Measurements from ENCODE around the gene NR1D2. TPM values are rescaled to one million over a fixed set of nuclear protein-coding genes. Genes with fewer than 3 reads are reported as not detected.

The NR1D2 gene
- total RNA-seq, 1 donor = 138 TPM

DNA sequence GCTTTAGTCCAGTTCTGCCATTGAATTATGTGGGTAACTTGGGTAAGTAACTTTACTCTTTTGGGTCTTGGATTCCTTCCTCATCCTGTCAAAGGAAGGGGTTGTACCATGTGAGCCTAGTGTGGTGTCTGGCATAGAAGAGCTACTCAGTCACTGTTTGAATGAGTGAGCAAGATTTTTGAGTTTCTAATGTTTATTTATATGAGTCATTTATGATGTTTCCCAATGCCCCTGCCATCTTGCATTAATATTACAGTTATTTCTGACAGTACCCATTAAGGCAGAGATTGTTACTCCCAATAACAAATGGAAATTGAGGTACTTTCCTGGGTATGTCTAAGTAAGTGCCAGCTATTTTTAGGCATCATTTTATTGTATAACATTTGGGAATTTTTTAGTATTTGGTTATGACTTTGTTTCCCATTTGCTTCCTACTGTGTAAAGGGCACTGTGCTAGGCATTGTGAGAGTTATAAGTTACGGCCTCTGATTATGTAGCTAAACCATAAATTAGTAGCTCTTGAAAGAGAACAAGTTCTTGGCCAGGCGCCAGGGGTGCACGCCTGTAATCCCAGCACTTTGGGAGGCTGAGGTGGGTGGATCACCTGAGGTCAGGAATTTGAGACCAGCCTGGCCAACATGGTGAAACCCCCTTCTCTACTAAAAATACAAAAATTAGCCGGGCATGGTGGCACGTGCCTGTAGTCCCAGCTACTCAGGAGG lies 23.5 kb downstream of the NR1D2 start:
- no peaks in the 10 kb centered on the region for H3K9me3 ChIP-seq (ENCODE audit: low read depth, low read length)
- H3K27me3 ChIP-seq (ENCODE audit: insufficient read depth, low read length) = no peaks in the 10 kb centered on the region
- no peak overlapping the region for H3K4me3 ChIP-seq (ENCODE audit: low read length)
- no peaks in the 10 kb centered on the region for H3K4me1 ChIP-seq (ENCODE audit: insufficient read depth, low read length)

DNA sequence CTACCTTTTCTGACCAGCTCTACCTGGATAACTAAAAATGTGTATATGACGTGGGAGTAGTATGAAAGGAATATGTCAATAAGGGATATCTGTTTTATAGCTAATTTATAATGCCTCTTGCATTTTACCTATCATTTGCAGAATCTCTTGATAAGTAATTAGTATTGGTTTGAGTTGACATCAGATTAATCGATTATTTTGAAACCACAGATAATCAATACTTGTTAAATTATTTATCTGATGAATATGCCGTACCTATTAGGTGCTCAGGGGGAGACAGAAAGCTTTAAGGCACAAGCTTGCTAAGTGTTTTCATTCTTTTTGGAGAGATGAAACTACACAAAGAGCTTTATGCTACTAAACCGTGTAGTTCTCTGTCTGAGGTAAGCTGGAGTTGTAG lies 24.3 kb downstream of the NR1D2 start:
- Histone ChIP-seq H3K9me3 (ENCODE audit: low read depth, low read length) (no peaks in the 10 kb centered on the region), H3K27me3 (ENCODE audit: insufficient read depth, low read length) (no peaks in the 10 kb centered on the region), H3K4me1 (ENCODE audit: insufficient read depth, low read length) (no peaks in the 10 kb centered on the region), H3K4me3 (ENCODE audit: low read length) (no peak overlapping the region)

- no peak overlapping the region for H3K4me3 ChIP-seq (ENCODE audit: low read length)
- H3K4me1 ChIP-seq (ENCODE audit: insufficient read depth, low read length) = no peaks in the 10 kb centered on the region
- no peaks in the 10 kb centered on the region for H3K27me3 ChIP-seq (ENCODE audit: insufficient read depth, low read length)
- H3K9me3 ChIP-seq (ENCODE audit: low read depth, low read length) = no peaks in the 10 kb centered on the region
These were observed 26.6 kb downstream of the NR1D2 start for GRCh38 chr3:23971684-23972083.

DNA sequence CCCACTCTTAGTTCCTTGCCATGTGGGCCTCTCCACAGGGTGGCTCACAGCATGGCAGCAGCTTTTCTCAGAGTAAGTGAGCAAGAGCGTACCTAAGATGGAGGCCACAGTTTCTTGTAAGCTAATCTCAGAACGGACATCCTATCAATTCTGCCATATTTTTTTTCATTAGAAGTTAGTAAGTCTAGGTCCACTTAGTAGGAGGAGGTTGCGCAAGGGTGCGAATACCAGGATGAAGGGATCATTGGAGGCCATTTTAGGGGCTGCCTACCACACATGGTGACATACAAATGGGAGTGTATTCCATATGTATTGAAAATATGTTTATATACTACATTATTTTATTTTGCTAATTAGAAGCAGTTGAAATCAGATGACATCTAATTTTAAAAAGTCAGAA lies 31.5 kb downstream of the NR1D2 start:
- Histone ChIP-seq H3K4me3 (ENCODE audit: low read length) (no peak overlapping the region), H3K4me1 (ENCODE audit: insufficient read depth, low read length) (no peaks in the 10 kb centered on the region), H3K27me3 (ENCODE audit: insufficient read depth, low read length) (no peaks in the 10 kb centered on the region), H3K9me3 (ENCODE audit: low read depth, low read length) (no peaks in the 10 kb centered on the region)

GRCh38 chr3:23979569-23979968 lies 34.5 kb downstream of the NR1D2 start:
- no peaks in the 10 kb centered on the region for H3K9me3 ChIP-seq (ENCODE audit: low read depth, low read length)
- H3K4me1 ChIP-seq (ENCODE audit: insufficient read depth, low read length) = no peaks in the 10 kb centered on the region
- no peaks in the 10 kb centered on the region for H3K27me3 ChIP-seq (ENCODE audit: insufficient read depth, low read length)
- no peak overlapping the region for H3K4me3 ChIP-seq (ENCODE audit: low read length)

DNA sequence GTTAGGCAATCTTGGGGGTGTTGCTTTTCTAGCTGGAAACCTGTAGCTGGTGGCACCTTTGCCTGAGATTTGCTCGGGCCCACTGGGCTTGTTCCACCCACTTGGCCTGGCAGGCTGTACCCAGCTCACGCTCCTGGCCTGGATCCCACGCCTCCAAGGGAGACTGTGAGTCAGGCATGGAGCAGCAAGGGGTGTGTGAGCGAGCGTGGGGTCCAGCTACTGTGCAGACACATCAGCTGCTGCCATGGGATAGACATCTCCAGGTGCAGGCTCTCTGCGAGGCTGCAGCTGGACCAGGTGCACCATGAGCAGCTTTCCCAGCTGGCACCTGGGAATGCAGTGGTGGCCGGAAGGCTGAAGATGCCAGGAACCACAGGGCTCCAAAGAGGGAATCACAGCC lies 36.0 kb downstream of the NR1D2 start:
- Histone ChIP-seq H3K9me3 (ENCODE audit: low read depth, low read length) (no peaks in the 10 kb centered on the region), H3K27me3 (ENCODE audit: insufficient read depth, low read length) (no peaks in the 10 kb centered on the region), H3K4me1 (ENCODE audit: insufficient read depth, low read length) (no peaks in the 10 kb centered on the region), H3K4me3 (ENCODE audit: low read length) (no peak overlapping the region)

- no peak overlapping the region for H3K4me3 ChIP-seq (ENCODE audit: low read length)
- no peaks in the 10 kb centered on the region for H3K9me3 ChIP-seq (ENCODE audit: low read depth, low read length)
- H3K27me3 ChIP-seq (ENCODE audit: insufficient read depth, low read length) = no peaks in the 10 kb centered on the region
- H3K4me1 ChIP-seq (ENCODE audit: insufficient read depth, low read length) = no peaks in the 10 kb centered on the region
These were observed 36.9 kb downstream of the NR1D2 start for GRCh38 chr3:23981955-23982354.

DNA sequence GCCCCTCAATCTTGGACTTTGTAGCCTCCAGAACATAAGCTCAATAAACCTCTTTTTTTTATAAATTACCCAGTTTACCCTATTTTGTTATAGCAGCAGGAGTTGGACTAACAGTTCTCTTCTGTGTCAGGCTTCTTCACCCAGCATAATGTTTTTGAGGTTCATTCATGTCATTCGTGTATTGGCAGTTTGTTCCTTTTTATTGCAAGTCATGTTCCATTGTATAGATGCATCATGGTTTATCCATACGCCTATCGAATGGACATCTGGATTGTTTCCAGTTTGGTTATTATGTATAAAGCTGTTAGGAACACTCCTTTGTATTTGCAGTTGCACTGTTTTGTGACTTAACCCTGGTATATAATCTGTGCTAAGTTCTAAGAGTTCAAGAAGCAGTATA lies 39.8 kb downstream of the NR1D2 start:
- Histone ChIP-seq H3K27me3 (ENCODE audit: insufficient read depth, low read length) (no peaks in the 10 kb centered on the region), H3K4me3 (ENCODE audit: low read length) (no peak overlapping the region), H3K9me3 (ENCODE audit: low read depth, low read length) (no peaks in the 10 kb centered on the region), H3K4me1 (ENCODE audit: insufficient read depth, low read length) (no peaks in the 10 kb centered on the region)

DNA sequence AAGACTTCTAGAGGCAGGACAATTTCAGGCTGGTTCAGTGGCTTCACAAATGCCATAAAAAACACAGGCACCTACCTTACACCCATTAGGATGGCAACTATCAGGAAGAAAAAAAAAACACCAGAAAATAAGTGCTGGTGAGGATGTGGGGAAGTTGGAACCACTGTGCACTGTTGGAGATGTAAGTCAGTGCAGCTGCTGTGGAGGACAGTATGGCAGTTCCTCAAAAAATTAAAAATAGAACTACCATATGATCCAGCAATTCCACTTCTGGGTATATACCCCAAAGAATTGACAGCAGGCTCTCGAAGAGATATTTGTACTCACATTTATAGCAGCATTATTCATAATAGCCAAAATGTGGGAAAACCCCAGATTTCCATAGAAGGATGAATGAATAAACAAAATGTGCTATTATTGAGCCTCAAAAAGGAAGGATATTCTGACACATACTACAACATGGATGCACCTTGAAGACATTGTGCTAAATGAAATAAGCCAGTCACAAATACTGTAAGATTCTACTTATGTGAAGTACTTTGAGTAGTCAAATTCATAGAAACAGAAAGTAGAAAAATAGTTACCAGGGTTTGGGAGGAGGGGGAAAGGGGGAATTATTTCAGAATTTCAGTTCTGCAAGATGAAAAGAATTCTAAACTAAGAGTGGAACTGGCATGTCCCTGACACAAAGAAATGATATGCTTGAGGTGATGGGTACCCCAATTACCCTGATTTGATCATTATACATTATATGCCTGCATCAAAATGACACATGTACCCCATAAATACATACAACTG lies 40.9 kb downstream of the NR1D2 start:
- H3K27me3 ChIP-seq (ENCODE audit: insufficient read depth, low read length) = no peaks in the 10 kb centered on the region
- H3K9me3 ChIP-seq (ENCODE audit: low read depth, low read length) = no peaks in the 10 kb centered on the region

GRCh38 chr3:23987356-23987755 lies 42.3 kb downstream of the NR1D2 start:
- Histone ChIP-seq H3K4me3 (ENCODE audit: low read length) (no peak overlapping the region), H3K9me3 (ENCODE audit: low read depth, low read length) (no peaks in the 10 kb centered on the region), H3K27me3 (ENCODE audit: insufficient read depth, low read length) (no peaks in the 10 kb centered on the region), H3K4me1 (ENCODE audit: insufficient read depth, low read length) (peaks cover 12% of the 10 kb centered on the region)

More for the DNA sequence above, 40.9 kb downstream of the NR1D2 start:
- Histone ChIP-seq H3K4me3 (ENCODE audit: low read length) (no peak overlapping the region), H3K4me1 (ENCODE audit: insufficient read depth, low read length) (no peaks in the 10 kb centered on the region)

- H3K27me3 ChIP-seq (ENCODE audit: insufficient read depth, low read length) = no peaks in the 10 kb centered on the region
- peaks cover 12% of the 10 kb centered on the region for H3K4me1 ChIP-seq (ENCODE audit: insufficient read depth, low read length)
- no peak overlapping the region for H3K4me3 ChIP-seq (ENCODE audit: low read length)
- no peaks in the 10 kb centered on the region for H3K9me3 ChIP-seq (ENCODE audit: low read depth, low read length)
These were observed 46.2 kb downstream of the NR1D2 start for GRCh38 chr3:23991306-23991682.

DNA sequence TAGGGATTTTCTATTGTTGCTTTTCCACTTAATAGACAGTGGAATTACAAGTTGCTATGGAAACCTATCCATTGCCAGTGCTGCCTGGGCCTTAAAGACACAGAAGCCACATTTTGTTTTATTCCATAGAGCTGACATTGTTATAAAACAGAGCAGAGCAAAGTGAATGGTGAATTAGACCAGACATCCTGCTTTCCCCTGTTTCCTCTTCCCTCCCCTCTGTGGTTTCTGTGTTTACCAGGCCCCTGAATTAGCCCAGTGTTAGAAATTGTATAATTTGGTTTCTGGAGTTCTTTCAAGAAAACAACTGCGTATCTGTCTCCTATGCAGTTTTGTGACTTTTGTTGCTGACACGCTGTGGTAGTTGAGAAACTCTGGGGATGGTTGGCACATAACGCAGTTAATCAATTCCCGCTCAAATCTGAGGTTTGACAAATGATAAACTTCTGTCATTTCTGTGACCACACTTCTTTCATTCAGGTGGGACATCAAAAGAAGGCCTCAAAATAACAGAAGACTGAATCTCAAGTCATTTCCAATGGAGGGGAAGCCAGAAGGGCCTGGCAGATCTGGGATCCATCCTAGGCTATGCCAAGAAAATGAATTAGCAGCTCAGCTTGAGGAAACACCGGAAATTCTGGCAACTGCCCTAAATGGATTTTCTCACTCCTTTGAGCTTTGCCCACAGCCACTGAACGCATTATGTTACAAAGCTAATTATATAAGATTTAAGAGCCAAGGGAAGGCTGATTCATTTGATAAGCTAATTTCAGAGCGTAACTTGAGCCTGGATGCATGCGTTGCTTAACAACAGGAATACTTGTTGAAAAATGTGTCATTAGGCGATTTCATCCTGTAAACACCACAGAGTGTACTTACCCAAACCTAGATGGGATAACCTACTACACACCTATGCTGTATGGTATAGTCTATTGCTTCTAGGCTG lies 46.9 kb downstream of the NR1D2 start:
- Histone ChIP-seq H3K9me3 (ENCODE audit: low read depth, low read length) (no peaks in the 10 kb centered on the region), H3K27me3 (ENCODE audit: insufficient read depth, low read length) (no peaks in the 10 kb centered on the region)

DNA sequence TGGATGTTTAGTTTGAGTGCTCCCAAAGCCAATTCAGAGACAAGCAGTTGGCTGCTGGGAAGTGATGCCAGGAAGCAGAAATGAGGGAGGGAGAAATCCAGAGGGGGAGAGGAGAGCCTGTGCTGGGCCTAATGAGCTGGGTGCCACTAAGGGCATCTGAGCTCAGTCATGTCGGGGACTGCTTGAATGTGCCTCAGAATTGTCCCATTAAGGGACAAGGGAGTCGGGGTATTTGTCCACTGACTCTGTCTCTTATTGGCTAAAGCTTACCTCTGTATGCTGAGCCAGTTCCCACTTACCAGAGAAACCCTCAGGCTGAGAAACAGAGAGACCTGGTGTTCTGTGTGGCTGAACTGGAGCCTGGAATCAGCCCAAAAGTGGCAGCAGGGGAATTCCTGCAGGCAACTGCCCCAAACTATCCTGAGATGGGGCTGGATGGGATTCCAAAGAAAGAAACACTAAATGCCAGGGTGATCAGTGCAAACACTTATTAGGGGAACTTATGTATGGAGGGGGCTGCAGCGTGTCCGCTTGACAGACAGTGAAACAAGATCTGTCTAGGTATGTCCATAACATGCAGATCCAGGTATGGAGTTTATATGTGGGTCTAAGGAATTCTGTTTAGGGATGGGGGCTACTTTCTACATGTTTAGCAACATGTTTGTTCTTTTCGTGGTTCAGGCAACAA lies 48.6 kb downstream of the NR1D2 start:
- H3K4me3 ChIP-seq (ENCODE audit: low read length) = no peak overlapping the region

More for the DNA sequence above, 46.9 kb downstream of the NR1D2 start:
- Histone ChIP-seq H3K4me3 (ENCODE audit: low read length) (no peak overlapping the region), H3K4me1 (ENCODE audit: insufficient read depth, low read length) (peaks cover 12% of the 10 kb centered on the region)

GRCh38 chr3:23994244-23994569 lies 49.1 kb downstream of the NR1D2 start:
- no peaks in the 10 kb centered on the region for H3K9me3 ChIP-seq (ENCODE audit: low read depth, low read length)
- no peaks in the 10 kb centered on the region for H3K27me3 ChIP-seq (ENCODE audit: insufficient read depth, low read length)
- H3K4me1 ChIP-seq (ENCODE audit: insufficient read depth, low read length) = peaks cover 12% of the 10 kb centered on the region
- H3K4me3 ChIP-seq (ENCODE audit: low read length) = no peak overlapping the region

More for the DNA sequence above, 48.6 kb downstream of the NR1D2 start:
- Histone ChIP-seq H3K27me3 (ENCODE audit: insufficient read depth, low read length) (no peaks in the 10 kb centered on the region), H3K4me1 (ENCODE audit: insufficient read depth, low read length) (peaks cover 12% of the 10 kb centered on the region), H3K9me3 (ENCODE audit: low read depth, low read length) (no peaks in the 10 kb centered on the region)

Data from mononuclear cell (primary cell).